H1 (cell line): ENCODE data around the gene DIAPH2. TPM values are rescaled to one million over a fixed set of nuclear protein-coding genes. Genes with fewer than 3 reads are reported as not detected.

Experiments used
- CTCF ChIA-PET: fragments of 300-600 bp; sonication (Branson Sonifier 250); formaldehyde crosslinking; loops from one replicate; lab custom pipeline; 2021; ENCODE audit not compliant: partially characterized antibody; lab: Charles Lee
- POLR2A ChIA-PET: fragments of 300-600 bp; sonication (Branson Sonifier 250); formaldehyde crosslinking; loops from one replicate; lab custom pipeline; 2021; ENCODE audit warnings: inconsistent platforms; ENCODE audit not compliant: partially characterized antibody; lab: Charles Lee
- DNase-seq, 2 experiments: peaks; one replicate each; pipeline versions ENCODE4 v3.0.0 to v3.0.0-alpha.2; 2010 to 2022; ENCODE audit warnings: low spot score in 2 of 2, low read depth in 1 of 2, mixed read lengths in 1 of 2
- FAIRE-seq: peaks from 2 replicates; lab custom pipeline; 2011; peaks lifted over from hg19 to GRCh38; lab: Jason Lieb, UNC
- H2AFZ ChIP-seq: 2 replicates; pipeline ENCODE4 v1.8.1; 2012; ENCODE audit warnings: low read length, inconsistent platforms
- H2AK5ac ChIP-seq: 2 replicates; pipeline ENCODE4 v1.6.1; 2013; ENCODE audit warnings: low read depth, low read length
- H2BK120ac ChIP-seq: replicated peaks from 2 replicates; pipeline ENCODE3; 2013; ENCODE audit warnings: low read depth, low read length, inconsistent platforms
- H2BK12ac ChIP-seq: 2 replicates; pipeline ENCODE4 v1.6.1; 2013; ENCODE audit warnings: low read depth, low read length
- H2BK15ac ChIP-seq: 2 replicates; pipeline ENCODE4 v1.6.1; 2013; ENCODE audit warnings: low read length
- H2BK20ac ChIP-seq: 2 replicates; pipeline ENCODE4 v1.6.1; 2013; ENCODE audit warnings: low read length
- H2BK5ac ChIP-seq: 2 replicates; pipeline ENCODE4 v1.6.1; 2013; ENCODE audit warnings: low read depth, low read length
- H3K14ac ChIP-seq: 2 replicates; pipeline ENCODE4 v1.6.1; 2013; ENCODE audit warnings: inconsistent platforms; ENCODE audit not compliant: insufficient read length
- H3K18ac ChIP-seq: 2 replicates; pipeline ENCODE4 v1.6.1; 2013; ENCODE audit warnings: low read length; ENCODE audit errors: extremely low read depth
- H3K23ac ChIP-seq: 2 replicates; pipeline ENCODE4 v1.6.1; 2013; ENCODE audit warnings: inconsistent platforms; ENCODE audit not compliant: insufficient read length
- H3K23me2 ChIP-seq: 2 replicates; pipeline ENCODE4 v1.6.1; 2013; ENCODE audit warnings: low read depth, low read length
- H3K27ac ChIP-seq: 2 replicates; pipeline ENCODE4 v1.6.1; 2011; ENCODE audit warnings: low read depth, low read length, inconsistent platforms
- H3K27me3 ChIP-seq, 4 experiments: replicated peaks in 1 of 4; 1 replicate in 1 of 4; 2 replicates in 3 of 4; pipeline versions ENCODE4 v1.6.1 to v1.8.1; 2011 to 2013; ENCODE audit warnings: low read length in 3 of 4, mild to moderate bottlenecking in 3 of 4, inconsistent platforms in 2 of 4, mixed read lengths in 2 of 4, moderate library complexity in 1 of 4; ENCODE audit not compliant: control insufficient read depth in 3 of 4, insufficient read depth in 3 of 4; ENCODE audit errors: extremely low read depth in 1 of 4
- H3K36me3 ChIP-seq, 4 experiments: 2 replicates each; pipeline versions ENCODE4 v1.6.1 to v1.8.1; 2011 to 2013; ENCODE audit warnings: mild to moderate bottlenecking in 4 of 4, low read length in 3 of 4, moderate library complexity in 2 of 4, control low read depth in 1 of 4, inconsistent platforms in 1 of 4; ENCODE audit not compliant: insufficient read depth in 4 of 4, control insufficient read depth in 2 of 4
- H3K4ac ChIP-seq: replicated peaks from 2 replicates; pipeline ENCODE3; 2013; ENCODE audit warnings: low read length, low read depth, mixed read lengths, inconsistent platforms; ENCODE audit not compliant: insufficient read length
- H3K4me1 ChIP-seq, 4 experiments: replicated peaks in 1 of 4; 1 replicate in 1 of 4; 2 replicates in 3 of 4; pipeline versions ENCODE4 v1.6.1 to v1.8.1; 2011 to 2013; ENCODE audit warnings: low read length in 3 of 4, inconsistent platforms in 2 of 4, mixed read lengths in 1 of 4; ENCODE audit not compliant: insufficient read depth in 4 of 4, control insufficient read depth in 3 of 4
- H3K4me2 ChIP-seq, 2 experiments: 2 replicates each; pipeline versions ENCODE4 v1.6.1 to v1.8.1; 2011 to 2013; ENCODE audit warnings: low read depth in 2 of 2, low read length in 2 of 2, control low read depth in 1 of 2, inconsistent platforms in 1 of 2, mild to moderate bottlenecking in 1 of 2; ENCODE audit not compliant: insufficient read depth in 1 of 2
- H3K4me3 ChIP-seq, 4 experiments: fragments of 200-600, 300-600 bp in 1 of 4; sonication (generic), shearing (Covaris generic), sonication (Bioruptor Twin) in 1 of 4; 2 replicates each; pipeline versions ENCODE4 v1.5.1 to v1.8.1; 2011 to 2016; ENCODE audit warnings: low read length in 4 of 4, low read depth in 3 of 4, control low read depth in 2 of 4, inconsistent platforms in 2 of 4, mild to moderate bottlenecking in 2 of 4, mixed read lengths in 1 of 4, moderate library complexity in 1 of 4; ENCODE audit not compliant: insufficient read depth in 2 of 4; ENCODE audit errors: extremely low read depth in 1 of 4
- H3K56ac ChIP-seq: replicated peaks from 2 replicates; pipeline ENCODE3; 2013; ENCODE audit warnings: low read depth, mild to moderate bottlenecking, mixed read lengths, low read length, inconsistent platforms; ENCODE audit not compliant: insufficient read length
- H3K79me1 ChIP-seq: 2 replicates; pipeline ENCODE4 v1.6.1; 2013; ENCODE audit warnings: low read depth, low read length, control low read depth
- H3K79me2 ChIP-seq, 2 experiments: 2 replicates each; pipeline versions ENCODE4 v1.6.1 to v1.8.1; 2012 to 2013; ENCODE audit warnings: low read length in 2 of 2, mild to moderate bottlenecking in 2 of 2, inconsistent platforms in 1 of 2; ENCODE audit not compliant: insufficient read depth in 2 of 2, control insufficient read depth in 1 of 2
- H3K9ac ChIP-seq, 4 experiments: replicated peaks in 1 of 4; 1 replicate in 1 of 4; 2 replicates in 3 of 4; pipeline versions ENCODE4 v1.6.1 to v1.8.1; 2011 to 2013; ENCODE audit warnings: low read depth in 3 of 4, low read length in 3 of 4, control low read depth in 2 of 4, mild to moderate bottlenecking in 2 of 4, moderate library complexity in 2 of 4, inconsistent platforms in 1 of 4; ENCODE audit errors: extremely low read depth in 1 of 4
- H3K9me3 ChIP-seq, 2 experiments: 2 replicates each; pipeline versions ENCODE4 v1.6.1 to v1.8.1; 2012 to 2013; ENCODE audit warnings: mild to moderate bottlenecking in 2 of 2, moderate library complexity in 2 of 2, control low read depth in 1 of 2, inconsistent platforms in 1 of 2, low read depth in 1 of 2, low read length in 1 of 2, mixed read lengths in 1 of 2; ENCODE audit not compliant: insufficient read depth in 2 of 2
- H4K20me1 ChIP-seq, 2 experiments: replicated peaks in 1 of 2; 2 replicates each; pipeline versions ENCODE3 to v1.8.1; 2011 to 2013; ENCODE audit warnings: inconsistent platforms in 2 of 2, low read length in 2 of 2, mild to moderate bottlenecking in 1 of 2; ENCODE audit not compliant: insufficient read depth in 2 of 2, control insufficient read depth in 1 of 2
- H4K5ac ChIP-seq: 2 replicates; pipeline ENCODE4 v1.6.1; 2013; ENCODE audit warnings: low read length, low read depth, mixed read lengths, inconsistent platforms; ENCODE audit not compliant: insufficient read length
- H4K8ac ChIP-seq: 2 replicates; pipeline ENCODE4 v1.8.0; 2013; ENCODE audit warnings: mild to moderate bottlenecking, moderate library complexity, low read length, inconsistent platforms; ENCODE audit not compliant: insufficient read depth; ENCODE audit errors: extremely low read depth
- H4K91ac ChIP-seq: replicated peaks from 2 replicates; pipeline ENCODE3; 2013; ENCODE audit warnings: low read length, mixed read lengths, inconsistent platforms; ENCODE audit not compliant: insufficient read length
- WGBS, 2 experiments: shearing (Covaris generic) in 1 of 2; methylation state at CpG; one replicate each; pipeline versions ENCODE4 v1.1.6 to v1.1.7; 2013 to 2015; ENCODE audit warnings: low lambda C conversion rate in 2 of 2, mixed read lengths in 2 of 2, inconsistent platforms in 1 of 2, low coverage in 1 of 2, missing lambda C conversion rate in 1 of 2; ENCODE audit not compliant: insufficient replicate concordance in 2 of 2, insufficient coverage in 1 of 2, insufficient read length in 1 of 2; ENCODE audit errors: extremely low coverage in 1 of 2, missing lambda C conversion rate in 1 of 2; 5-methylcytosine and 5-hydroxymethylcytosine counted together
- polyA plus RNA-seq, 7 experiments: library from polyadenylated mRNA; depleted of rRNA in 3 of 7; stranded (reverse) in 5 of 7; unstranded in 2 of 7; fragments of >200 nt in 5 of 7; fragments of 200-250 nt in 2 of 7; gene quantifications; 1 replicate in 5 of 7; 2 replicates in 1 of 7; 4 replicates in 1 of 7; pipeline versions ENCODE4 v1.2.1 to v1.2.3, GENCODE V29; 2011 to 2013; ENCODE audit warnings: missing spikeins in 2 of 7, mixed read lengths in 2 of 7
- total RNA-seq: library from RNA; stranded (reverse); fragmentation: NEBNext Ultra II Directional; extraction: Animal tissue kit (Norgen Biotek cat#: 25700); gene quantifications from 2 replicates; pipeline ENCODE4 v1.2.1, GENCODE V29; 2021
- TF ChIP-seq, protein P1 (sequence below): IDR thresholded peaks from 2 replicates; pipeline ENCODE4 v1.6.1; 2011; ENCODE audit warnings: low read length, improper control_type of control experiment

DIAPH2 gene
- total and polyA plus RNA-seq, 2 of the 8 experiments (the other 6 are each of a cell fraction or from before 2014, with no cell fraction given), result 4.4 to 24.3 TPM

DNA sequence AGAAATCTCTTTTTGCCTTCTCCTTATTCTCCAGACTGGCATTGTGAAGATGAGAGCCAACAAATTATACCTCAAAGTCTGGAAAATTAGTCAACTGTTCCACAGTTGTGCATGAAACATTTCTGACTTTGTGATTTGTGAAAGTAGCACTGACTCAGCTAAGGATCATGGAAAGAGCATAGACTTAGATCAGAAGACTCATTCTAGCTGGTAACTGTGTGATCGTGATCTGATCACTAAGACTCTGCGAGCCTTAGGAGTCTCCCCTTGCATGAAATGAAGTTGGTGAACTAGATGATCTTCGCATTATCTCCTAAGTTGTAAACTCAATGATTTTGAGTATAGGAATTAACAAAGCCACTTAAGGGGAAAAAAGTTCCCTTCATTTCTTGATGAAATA is 867.2 kb downstream of the DIAPH2 start:
- H3K4ac ChIP-seq, result no peak overlapping the region
- no peak overlapping the region; the same call in 1 of the 2 replicates for H3K27ac ChIP-seq
- no peaks in the 10 kb centered on the region for H3K79me1 ChIP-seq
- no peak overlapping the region for H3K4me2 ChIP-seq
- H3K4me3 ChIP-seq, result no peak overlapping the region
- no peak overlapping the region for H2AFZ ChIP-seq
- H3K56ac ChIP-seq, result no peak overlapping the region
- no peak overlapping the region for H2AK5ac ChIP-seq
- no peak overlapping the region for H3K23ac ChIP-seq
- CTCF ChIA-PET, result no interaction called here
- no peak overlapping the region for H4K8ac ChIP-seq
- H4K20me1 ChIP-seq, result no peaks in the 10 kb centered on the region
- no peak overlapping the region for H2BK120ac ChIP-seq
- 86% methylated on average over 3 of the region's 3 CpGs; no CpG with 5 or more reads in 1 of the 2 experiments for WGBS, 2 experiments
- no peaks in the 10 kb centered on the region for H3K23me2 ChIP-seq
- H2BK5ac ChIP-seq, result no peak overlapping the region
- DNase-seq, result no peak
- H3K18ac ChIP-seq, result no peak overlapping the region
- H3K36me3 ChIP-seq, result no peaks in the 10 kb centered on the region
- H2BK12ac ChIP-seq, result no peak overlapping the region
- no peaks in the 10 kb centered on the region for H3K27me3 ChIP-seq
- no peak overlapping the region for H4K5ac ChIP-seq
- POLR2A ChIA-PET, result no interaction called here
- no peaks in the 10 kb centered on the region for H3K9me3 ChIP-seq
- H3K14ac ChIP-seq, result no peak overlapping the region
- H3K9ac ChIP-seq, result no peak overlapping the region
- no peak for FAIRE-seq
- TF ChIP-seq, protein P1, sequence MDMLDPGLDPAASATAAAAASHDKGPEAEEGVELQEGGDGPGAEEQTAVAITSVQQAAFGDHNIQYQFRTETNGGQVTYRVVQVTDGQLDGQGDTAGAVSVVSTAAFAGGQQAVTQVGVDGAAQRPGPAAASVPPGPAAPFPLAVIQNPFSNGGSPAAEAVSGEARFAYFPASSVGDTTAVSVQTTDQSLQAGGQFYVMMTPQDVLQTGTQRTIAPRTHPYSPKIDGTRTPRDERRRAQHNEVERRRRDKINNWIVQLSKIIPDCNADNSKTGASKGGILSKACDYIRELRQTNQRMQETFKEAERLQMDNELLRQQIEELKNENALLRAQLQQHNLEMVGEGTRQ, result no peak
- no peak overlapping the region for H2BK20ac ChIP-seq
- H3K79me2 ChIP-seq, result no peaks in the 10 kb centered on the region
- H3K4me1 ChIP-seq, result no peaks in the 10 kb centered on the region
- H4K91ac ChIP-seq, result no peak overlapping the region
- H2BK15ac ChIP-seq, result no peak overlapping the region
